Activated T-helper 1 cell treated with anti-CD3 and anti-CD28 coated beads, Interleukin-12 subunit alpha, Interleukin-12 subunit beta, Interleukin-2, Interleukin-4 antibody, amounts not matched to agents 30 ng/mL and 10 ng/mL and 1 ng/mL, durations not matched to agents 14 hours and 24 hours and 36 hours (primary cell): Measurements from ENCODE around the gene DSCAM. TPM values are rescaled to one million over a fixed set of nuclear protein-coding genes. Genes with fewer than 3 reads are reported as not detected.
"Not testable (repeated sequence)": the region's sequence is repeated elsewhere in the genome, so short reads cannot be mapped to it uniquely, and the experiment has no call there.

Experiments
- DNase-seq: peaks from one replicate; pipeline ENCODE4 v3.0.0; 2021; ENCODE audit warnings: low spot score
- H3K27ac Mint-ChIP-seq: one replicate; pipeline ENCODE4 v1.8.0; 2021; ENCODE audit warnings: mild to moderate bottlenecking, mixed read lengths
- H3K27me3 Mint-ChIP-seq: one replicate; pipeline ENCODE4 v1.8.0; 2022; ENCODE audit warnings: mild to moderate bottlenecking, moderate library complexity, mixed read lengths; ENCODE audit not compliant: insufficient read depth
- H3K36me3 Mint-ChIP-seq: one replicate; pipeline ENCODE4 v1.8.0; 2021; ENCODE audit warnings: low read depth, mixed read lengths
- H3K4me1 Mint-ChIP-seq: one replicate; pipeline ENCODE4 v1.8.0; 2021; ENCODE audit warnings: low read depth, mixed read lengths
- H3K4me3 Mint-ChIP-seq: one replicate; pipeline ENCODE4 v1.8.0; 2021; ENCODE audit warnings: mild to moderate bottlenecking, moderate library complexity, mixed read lengths
- H3K9me3 Mint-ChIP-seq: one replicate; pipeline ENCODE4 v1.8.0; 2021; ENCODE audit warnings: mixed read lengths
- intact Hi-C: fragments of 100-400 bp; cut with micrococcal nuclease; formaldehyde crosslinking; loops from one replicate; pipeline ENCODE4 v1.15.1; 2024
- total RNA-seq: library from RNA; stranded (reverse); gene quantifications from 2 replicates; pipeline ENCODE4 v1.2.3, GENCODE V29; 2022

DSCAM gene
- total RNA-seq, 1 donor from 2014 or later = not detected

GRCh38 chr21:40445349-40445921 is 401.5 kb downstream of the DSCAM start:
- intact Hi-C loops = no loop called here
- H3K9me3 Mint-ChIP-seq = peaks cover 17% of the 10 kb centered on the region
- no peaks in the 10 kb centered on the region for H3K4me1 Mint-ChIP-seq

GRCh38 chr21:40439581-40439980 is 407.4 kb downstream of the DSCAM start:
- H3K27ac Mint-ChIP-seq, H3K4me1 Mint-ChIP-seq, H3K36me3 Mint-ChIP-seq, DNase-seq, intact Hi-C loops, H3K4me3 Mint-ChIP-seq, H3K27me3 Mint-ChIP-seq: not testable (repeated sequence)
- peaks cover 18% of the 10 kb centered on the region for H3K9me3 Mint-ChIP-seq

More at GRCh38 chr21:40445349-40445921, 401.5 kb downstream of the DSCAM start:
- H3K27me3 Mint-ChIP-seq = no peaks in the 10 kb centered on the region
- H3K36me3 Mint-ChIP-seq = no peaks in the 10 kb centered on the region
- no peak overlapping the region for H3K4me3 Mint-ChIP-seq
- no peak for DNase-seq
- no peak overlapping the region for H3K27ac Mint-ChIP-seq

- Mint-ChIP-seq H3K27me3 (no peaks in the 10 kb centered on the region), H3K4me3 (no peak overlapping the region), H3K27ac (no peak overlapping the region), H3K4me1 (no peaks in the 10 kb centered on the region), H3K36me3 (no peaks in the 10 kb centered on the region), H3K9me3 (peaks cover 12% of the 10 kb centered on the region)
- intact Hi-C loops = no loop called here
- no peak for DNase-seq
These were observed 408.3 kb downstream of the DSCAM start for GRCh38 chr21:40438616-40439015.

- Mint-ChIP-seq H3K27me3 (no peaks in the 10 kb centered on the region), H3K4me1 (no peaks in the 10 kb centered on the region), H3K4me3 (no peak overlapping the region), H3K9me3 (peaks cover 11% of the 10 kb centered on the region), H3K36me3 (no peaks in the 10 kb centered on the region), H3K27ac (no peak overlapping the region)
- no peak for DNase-seq
- intact Hi-C loops = no loop called here
These were observed 410.7 kb downstream of the DSCAM start for GRCh38 chr21:40436261-40436660.

GRCh38 chr21:40433538-40433937 is 413.4 kb downstream of the DSCAM start:
- Mint-ChIP-seq H3K27ac (no peak overlapping the region), H3K4me3 (no peak overlapping the region), H3K9me3 (peaks cover 14% of the 10 kb centered on the region), H3K27me3 (no peaks in the 10 kb centered on the region), H3K4me1 (no peaks in the 10 kb centered on the region), H3K36me3 (no peaks in the 10 kb centered on the region)
- no peak for DNase-seq
- intact Hi-C loops = no loop called here

GRCh38 chr21:40425981-40426380 is 421.0 kb downstream of the DSCAM start:
- H3K27me3 Mint-ChIP-seq = no peaks in the 10 kb centered on the region
- no peak overlapping the region for H3K27ac Mint-ChIP-seq
- H3K9me3 Mint-ChIP-seq = peaks cover 5% of the 10 kb centered on the region
- no peaks in the 10 kb centered on the region for H3K36me3 Mint-ChIP-seq
- DNase-seq = no peak
- intact Hi-C loops = no loop called here
- H3K4me1 Mint-ChIP-seq = no peaks in the 10 kb centered on the region
- no peak overlapping the region for H3K4me3 Mint-ChIP-seq

- no peaks in the 10 kb centered on the region for H3K4me1 Mint-ChIP-seq
- no peaks in the 10 kb centered on the region for H3K36me3 Mint-ChIP-seq
- H3K27ac Mint-ChIP-seq = no peak overlapping the region
- intact Hi-C loops = no loop called here
- no peak for DNase-seq
- H3K27me3 Mint-ChIP-seq = no peaks in the 10 kb centered on the region
- H3K4me3 Mint-ChIP-seq = no peak overlapping the region
- H3K9me3 Mint-ChIP-seq = peaks cover 18% of the 10 kb centered on the region
These were observed 423.9 kb downstream of the DSCAM start for GRCh38 chr21:40422896-40423635.

- H3K36me3 Mint-ChIP-seq = no peaks in the 10 kb centered on the region
- intact Hi-C loops = no loop called here
- no peak overlapping the region for H3K27ac Mint-ChIP-seq
- peaks cover 22% of the 10 kb centered on the region for H3K9me3 Mint-ChIP-seq
- H3K27me3 Mint-ChIP-seq = no peaks in the 10 kb centered on the region
- H3K4me3 Mint-ChIP-seq = no peak overlapping the region
- H3K4me1 Mint-ChIP-seq = no peaks in the 10 kb centered on the region
- no peak for DNase-seq
These were observed 425.8 kb downstream of the DSCAM start for GRCh38 chr21:40421121-40421520.

- Mint-ChIP-seq H3K36me3 (no peaks in the 10 kb centered on the region), H3K9me3 (peaks cover 17% of the 10 kb centered on the region), H3K4me1 (no peaks in the 10 kb centered on the region), H3K4me3 (no peak overlapping the region), H3K27ac (no peak overlapping the region), H3K27me3 (no peaks in the 10 kb centered on the region)
- no peak for DNase-seq
- intact Hi-C loops = no loop called here
These were observed 430.4 kb downstream of the DSCAM start for GRCh38 chr21:40416572-40416971.

- Mint-ChIP-seq H3K9me3 (peaks cover 9% of the 10 kb centered on the region), H3K27ac (no peak overlapping the region), H3K4me3 (no peak overlapping the region), H3K36me3 (no peaks in the 10 kb centered on the region), H3K27me3 (no peaks in the 10 kb centered on the region), H3K4me1 (no peaks in the 10 kb centered on the region)
- DNase-seq = no peak
- intact Hi-C loops = no loop called here
These were observed 438.4 kb downstream of the DSCAM start for GRCh38 chr21:40408561-40408960.

- peaks cover 4% of the 10 kb centered on the region for H3K9me3 Mint-ChIP-seq
- no peaks in the 10 kb centered on the region for H3K36me3 Mint-ChIP-seq
- no peaks in the 10 kb centered on the region for H3K27me3 Mint-ChIP-seq
- H3K4me3 Mint-ChIP-seq = no peak overlapping the region
- no peak for DNase-seq
- no peak overlapping the region for H3K27ac Mint-ChIP-seq
- no peaks in the 10 kb centered on the region for H3K4me1 Mint-ChIP-seq
- intact Hi-C loops = no loop called here
These were observed 442.6 kb downstream of the DSCAM start for GRCh38 chr21:40404396-40404800.

- H3K27ac Mint-ChIP-seq = no peak overlapping the region
- intact Hi-C loops = no loop called here
These were observed 443.9 kb downstream of the DSCAM start for GRCh38 chr21:40402884-40403582.

GRCh38 chr21:40395732-40396131 is 451.2 kb downstream of the DSCAM start:
- no peaks in the 10 kb centered on the region for H3K4me1 Mint-ChIP-seq

More at GRCh38 chr21:40402884-40403582, 443.9 kb downstream of the DSCAM start:
- H3K4me3 Mint-ChIP-seq = no peak overlapping the region
- peaks cover 2% of the 10 kb centered on the region for H3K9me3 Mint-ChIP-seq
- DNase-seq = no peak
- H3K4me1 Mint-ChIP-seq = no peaks in the 10 kb centered on the region
- no peaks in the 10 kb centered on the region for H3K36me3 Mint-ChIP-seq
- H3K27me3 Mint-ChIP-seq = no peaks in the 10 kb centered on the region

More at GRCh38 chr21:40395732-40396131, 451.2 kb downstream of the DSCAM start:
- DNase-seq = no peak
- H3K9me3 Mint-ChIP-seq = no peaks in the 10 kb centered on the region
- H3K36me3 Mint-ChIP-seq = no peaks in the 10 kb centered on the region
- H3K4me3 Mint-ChIP-seq = no peak overlapping the region
- no peaks in the 10 kb centered on the region for H3K27me3 Mint-ChIP-seq
- intact Hi-C loops = no loop called here
- no peak overlapping the region for H3K27ac Mint-ChIP-seq
